ENCODE measurements around the gene SPRN. TPM values are rescaled to one million over a fixed set of nuclear protein-coding genes. Genes with fewer than 3 reads are reported as not detected.

SPRN gene
- total RNA-seq, 2 experiments from 2014 or later = not detected

DNA sequence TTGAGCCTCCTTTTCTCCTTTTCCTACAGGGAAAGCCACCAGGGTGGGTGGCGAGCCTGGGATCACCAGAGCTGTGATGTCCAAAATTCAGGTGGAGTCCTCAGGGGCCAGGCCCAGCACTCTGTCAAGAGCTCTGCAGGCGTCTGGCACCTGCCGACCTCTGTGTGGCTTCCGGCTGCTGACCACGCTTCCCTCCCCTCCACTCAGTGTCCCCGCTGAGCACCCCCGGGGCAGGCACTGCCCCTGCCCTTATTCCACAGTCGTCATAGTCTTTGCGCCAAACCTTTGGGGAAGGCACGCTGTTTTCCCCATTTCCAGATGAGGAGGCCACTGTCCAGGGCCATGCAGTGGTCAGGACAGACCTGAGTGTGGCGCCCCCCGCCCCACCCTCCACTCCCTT, 22.9 kb downstream of the SPRN start:
- Mint-ChIP-seq H3K27me3 (no peaks in the 10 kb centered on the region), H3K9me3 (ENCODE audit: low read depth) (no peaks in the 10 kb centered on the region)
- CTCF ChIA-PET = interaction anchor here (0.8 to 2.2 kb wide), 3 partner anchors 9 to 72 kb away, joined by 3 to 12 read pairs (median 4); no protein-coding TSS in a partner anchor

DNA sequence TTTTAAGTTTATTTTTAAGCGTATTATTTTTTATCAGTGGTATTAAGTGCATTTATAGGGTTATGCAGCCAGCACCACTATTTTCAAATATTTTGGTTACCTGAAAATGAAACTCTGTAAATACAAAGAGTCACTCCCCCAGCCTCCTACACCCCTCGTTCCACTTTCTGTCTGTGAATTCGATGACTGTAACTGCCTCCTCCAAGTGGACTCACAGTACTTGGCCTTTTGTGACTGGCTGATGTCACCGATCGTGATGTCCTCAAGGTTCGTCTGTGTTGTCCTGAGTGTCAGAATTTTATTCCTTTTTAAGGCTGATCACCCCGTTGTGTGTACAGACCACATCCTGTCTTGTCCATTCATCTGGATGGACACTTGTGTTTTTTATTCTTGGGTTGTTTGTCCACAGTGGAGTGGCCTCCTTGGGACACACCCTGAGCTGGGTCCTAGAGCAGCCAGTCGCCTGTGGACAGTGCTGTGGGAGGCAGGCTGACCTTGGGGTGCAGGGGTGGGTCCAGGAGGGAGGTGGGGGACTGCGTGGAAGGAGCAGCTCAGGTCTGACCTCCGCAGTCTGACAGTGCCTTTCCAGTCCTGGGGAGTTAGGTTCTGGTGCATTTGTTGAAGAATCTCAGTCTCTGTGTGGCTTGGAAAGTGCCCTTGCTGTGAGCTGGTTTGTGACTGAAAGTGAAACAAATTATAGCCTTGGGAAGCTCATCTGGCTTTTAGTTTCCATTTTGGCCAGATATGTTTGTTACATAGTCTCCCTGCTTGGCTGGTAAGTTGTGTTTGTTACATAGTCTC, 23.6 kb downstream of the SPRN start:
- ATAC-seq (peak; percentile 89), DNase-seq (no peak)
- Mint-ChIP-seq H3K36me3 (peaks cover 59% of the 10 kb centered on the region), H3K27me3 (no peaks in the 10 kb centered on the region), H3K27ac (peak overlapping the region; percentile 86), H3K9me3 (ENCODE audit: low read depth) (no peaks in the 10 kb centered on the region), H3K4me1 (peaks cover 45% of the 10 kb centered on the region), H3K4me3 (peak overlapping the region; percentile 52)
- CTCF ChIA-PET = interaction anchor here (0.6 to 2.2 kb wide), 4 partner anchors 10 to 123 kb away, joined by 3 to 12 read pairs (median 4); no protein-coding TSS in a partner anchor

More for the DNA sequence above, 22.9 kb downstream of the SPRN start:
- ATAC-seq (no peak), DNase-seq (no peak)
- Mint-ChIP-seq H3K36me3 (peaks cover 64% of the 10 kb centered on the region), H3K4me3 (peak overlapping the region; percentile 52), H3K27ac (peak overlapping the region; percentile 86), H3K4me1 (peaks cover 46% of the 10 kb centered on the region)

DNA sequence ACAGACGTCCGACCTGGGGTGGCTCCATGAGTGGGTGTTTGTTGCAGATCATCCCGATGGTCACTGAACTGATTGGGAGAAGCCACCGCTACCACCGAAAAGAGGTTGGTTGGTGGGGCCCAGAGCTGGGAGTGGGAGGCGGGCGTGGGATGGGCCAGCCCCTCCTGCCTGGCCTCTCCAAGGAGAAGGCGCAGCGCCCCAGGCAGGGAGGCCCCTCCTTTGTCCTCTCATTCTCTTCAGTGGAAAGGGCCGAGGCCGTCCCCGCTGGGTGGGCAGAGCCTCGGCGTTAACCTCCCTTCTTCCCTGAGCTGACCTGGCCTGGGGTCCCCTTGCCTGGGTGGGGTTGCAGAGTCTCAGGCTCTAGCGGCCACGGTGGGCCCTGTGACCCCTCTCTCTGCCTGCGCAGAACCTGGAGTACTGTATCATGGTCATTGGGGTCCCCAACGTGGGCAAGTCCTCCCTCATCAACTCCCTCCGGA, 25.3 kb downstream of the SPRN start:
- CTCF ChIA-PET = interaction anchor here (0.6 to 0.8 kb wide), 2 partner anchors 17 to 70 kb away, joined by 3 read pairs; no protein-coding TSS in a partner anchor
- ATAC-seq = no peak
- Mint-ChIP-seq H3K4me3 (no peak overlapping the region), H3K36me3 (peaks cover 49% of the 10 kb centered on the region), H3K27me3 (no peaks in the 10 kb centered on the region), H3K4me1 (peaks cover 49% of the 10 kb centered on the region), H3K27ac (no peak overlapping the region), H3K9me3 (ENCODE audit: low read depth) (no peaks in the 10 kb centered on the region)
- no peak for DNase-seq

DNA sequence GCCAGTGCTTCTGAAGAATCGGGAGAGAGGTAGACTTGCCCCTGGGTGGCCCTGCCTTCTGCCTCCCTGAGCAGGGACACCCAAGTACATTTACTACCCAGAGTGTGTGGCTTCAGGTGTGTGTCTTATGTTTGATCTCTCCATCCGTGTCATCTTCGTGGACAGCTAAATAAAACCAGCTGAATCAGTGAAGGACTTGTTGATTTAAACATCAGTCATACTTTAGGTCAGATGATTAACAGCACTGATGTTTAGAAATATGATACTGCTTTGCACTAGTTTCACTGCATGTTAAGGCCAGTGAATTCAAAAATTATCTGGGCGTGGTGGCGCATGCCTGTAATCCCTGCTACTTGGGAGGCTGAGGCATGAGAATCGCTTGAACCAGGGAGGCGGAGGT, 26.5 kb downstream of the SPRN start:
- peaks cover 49% of the 10 kb centered on the region for H3K4me1 Mint-ChIP-seq
- no peaks in the 10 kb centered on the region for H3K27me3 Mint-ChIP-seq
- H3K27ac Mint-ChIP-seq = no peak overlapping the region
- CTCF ChIA-PET = no interaction called here
- ATAC-seq (no peak), DNase-seq (no peak)
- peaks cover 42% of the 10 kb centered on the region for H3K36me3 Mint-ChIP-seq
- no peak overlapping the region for H3K4me3 Mint-ChIP-seq
- H3K9me3 Mint-ChIP-seq (ENCODE audit: low read depth) = no peaks in the 10 kb centered on the region

DNA sequence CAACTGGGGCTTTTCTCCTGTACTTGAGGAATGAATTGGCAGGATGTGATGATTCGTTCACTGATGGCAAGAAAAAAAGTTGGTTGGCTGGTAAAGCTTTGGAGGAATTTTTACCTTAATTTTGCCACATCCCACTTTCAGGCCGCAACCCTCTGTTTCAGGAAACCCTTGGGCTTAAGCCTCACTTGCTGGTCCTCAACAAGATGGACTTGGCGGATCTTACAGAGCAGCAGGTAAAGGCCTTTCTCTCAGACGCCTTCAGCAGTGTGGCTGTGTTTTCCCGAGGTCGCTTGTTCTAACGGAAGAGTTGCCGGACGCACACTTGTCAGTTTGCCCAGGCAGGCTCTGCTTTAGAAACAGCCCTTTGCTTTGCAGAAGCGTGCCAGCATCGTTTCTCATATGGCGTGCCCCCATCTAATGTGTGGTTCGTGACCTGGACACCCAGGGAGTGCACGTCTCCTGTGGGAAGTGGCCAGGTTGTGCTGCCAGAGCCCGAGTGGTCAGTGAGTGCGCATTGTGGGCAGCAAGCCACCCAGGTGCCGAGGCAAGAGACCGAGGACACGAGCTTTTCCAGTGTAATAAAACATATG, 28.3 kb downstream of the SPRN start:
- CTCF ChIA-PET = no interaction called here
- H3K36me3 Mint-ChIP-seq = peaks cover 33% of the 10 kb centered on the region
- H3K9me3 Mint-ChIP-seq (ENCODE audit: low read depth) = no peaks in the 10 kb centered on the region
- H3K4me1 Mint-ChIP-seq = peaks cover 53% of the 10 kb centered on the region
- H3K4me3 Mint-ChIP-seq = peak overlapping the region; percentile 86
- H3K27me3 Mint-ChIP-seq = no peaks in the 10 kb centered on the region
- no peak overlapping the region for H3K27ac Mint-ChIP-seq
- ATAC-seq (no peak), DNase-seq (no peak)

DNA sequence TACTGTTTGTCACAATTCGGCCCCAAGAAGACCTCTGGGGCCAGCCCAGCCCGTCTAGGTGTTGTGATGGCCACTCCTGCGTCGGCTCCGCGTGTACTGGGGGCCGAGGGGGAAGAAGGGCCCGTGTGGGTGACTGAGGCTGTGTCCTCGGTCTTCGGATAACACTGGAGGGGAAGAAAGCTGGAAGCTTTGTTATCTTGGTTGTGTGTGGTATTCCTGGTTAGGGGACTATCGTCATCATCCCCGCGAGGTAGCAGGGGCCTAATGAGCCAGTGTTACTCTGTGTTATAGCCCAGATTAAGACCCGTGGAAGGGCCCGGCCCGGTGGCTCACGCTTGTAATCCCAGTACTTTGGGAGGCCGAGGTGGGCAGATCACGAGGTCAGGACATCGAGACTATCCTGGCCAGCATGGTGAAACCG, 29.6 kb downstream of the SPRN start:
- CTCF ChIA-PET = no interaction called here
- Mint-ChIP-seq H3K27me3 (no peaks in the 10 kb centered on the region), H3K9me3 (ENCODE audit: low read depth) (no peaks in the 10 kb centered on the region), H3K4me3 (peak overlapping the region; percentile 86), H3K4me1 (peaks cover 55% of the 10 kb centered on the region), H3K36me3 (peaks cover 28% of the 10 kb centered on the region), H3K27ac (peak overlapping the region; percentile 89)
- no peak for DNase-seq
- ATAC-seq = no peak

DNA sequence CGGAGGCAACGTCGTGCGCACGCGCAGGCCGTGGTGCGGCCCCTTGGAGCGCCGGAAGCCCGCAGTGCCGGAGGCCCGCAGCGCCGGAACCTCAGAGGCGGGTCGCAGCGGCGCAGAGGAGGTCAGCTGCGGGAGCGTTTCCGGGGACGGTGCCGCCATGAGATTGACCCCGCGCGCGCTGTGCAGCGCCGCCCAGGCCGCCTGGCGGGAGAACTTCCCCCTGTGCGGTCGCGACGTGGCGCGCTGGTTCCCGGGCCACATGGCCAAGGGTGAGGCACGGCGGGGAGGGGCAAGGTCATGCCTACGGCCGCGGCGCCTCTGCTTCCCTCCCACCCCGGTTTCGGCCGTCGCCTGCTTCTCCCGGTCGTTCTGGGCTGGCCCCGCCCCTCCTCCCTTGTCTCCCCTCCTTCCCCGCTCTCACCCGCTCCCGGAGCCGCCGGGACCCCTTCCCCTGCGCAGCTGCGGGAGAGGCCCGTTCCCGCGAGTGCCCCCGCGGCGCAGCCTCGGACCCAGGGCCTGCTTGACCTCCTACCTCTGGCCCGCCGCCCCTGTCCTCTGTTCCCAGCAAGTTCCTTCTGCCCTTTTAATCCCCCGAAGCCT, 30.3 kb downstream of the SPRN start, which contains the start of gene MTG1:
TSS of gene MTG1 (plus strand) at position 94 of the 600 bp plus-strand sequence. CDS start at position 158, 64 bp downstream.
- H3K4me3 Mint-ChIP-seq = peak within 1 kb of the TSS; percentile 86
- peak within 1 kb of the TSS; percentile 89 for H3K27ac Mint-ChIP-seq
- DNase-seq (peak; percentile 95), ATAC-seq (peak; percentile 81)
- H3K9me3 Mint-ChIP-seq (ENCODE audit: low read depth) = no peaks in the 10 kb centered on the region
- CTCF ChIA-PET = no interaction called here
- H3K36me3 Mint-ChIP-seq = peaks cover 23% of the 10 kb centered on the region
- H3K4me1 Mint-ChIP-seq = peaks cover 53% of the 10 kb centered on the region
- no peaks in the 10 kb centered on the region for H3K27me3 Mint-ChIP-seq

DNA sequence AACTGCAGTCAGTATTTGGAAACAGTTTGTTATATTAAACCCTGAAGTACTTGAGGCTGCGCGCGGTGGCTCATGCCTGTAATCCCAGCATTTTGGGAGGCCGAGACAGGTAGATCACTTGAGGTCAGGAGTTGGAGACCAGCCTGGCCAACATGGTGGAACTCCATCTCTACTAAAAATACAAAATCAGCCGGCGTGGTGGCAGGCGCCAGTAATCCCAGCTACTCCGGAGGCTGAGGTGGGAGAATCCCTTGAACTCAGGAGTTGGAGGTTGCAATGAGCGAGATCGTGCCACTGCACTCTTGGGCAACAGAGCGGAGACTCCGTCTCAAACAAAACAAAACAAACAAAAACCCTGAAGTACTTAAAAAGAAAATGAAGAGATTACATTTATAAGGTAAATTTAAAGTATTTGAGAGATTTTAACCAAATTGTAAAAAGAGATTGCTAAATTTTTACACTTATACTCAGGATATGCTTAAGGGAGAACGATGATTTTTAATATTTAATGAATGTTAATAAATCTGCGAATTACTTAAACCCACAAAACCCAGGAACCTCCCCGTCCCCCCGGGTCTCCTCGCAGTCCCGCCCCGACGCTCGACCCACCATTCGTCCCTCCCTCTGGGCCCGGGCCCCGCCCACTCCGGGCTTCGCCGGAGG, 30.9 kb downstream of the SPRN start:
- H3K27me3 Mint-ChIP-seq = no peaks in the 10 kb centered on the region
- peak overlapping the region; percentile 81 for H3K27ac Mint-ChIP-seq
- CTCF ChIA-PET = no interaction called here
- H3K4me3 Mint-ChIP-seq = peak overlapping the region; percentile 86
- no peaks in the 10 kb centered on the region for H3K9me3 Mint-ChIP-seq (ENCODE audit: low read depth)
- DNase-seq = no peak
- peaks cover 59% of the 10 kb centered on the region for H3K4me1 Mint-ChIP-seq
- ATAC-seq = no peak
- peaks cover 18% of the 10 kb centered on the region for H3K36me3 Mint-ChIP-seq

DNA sequence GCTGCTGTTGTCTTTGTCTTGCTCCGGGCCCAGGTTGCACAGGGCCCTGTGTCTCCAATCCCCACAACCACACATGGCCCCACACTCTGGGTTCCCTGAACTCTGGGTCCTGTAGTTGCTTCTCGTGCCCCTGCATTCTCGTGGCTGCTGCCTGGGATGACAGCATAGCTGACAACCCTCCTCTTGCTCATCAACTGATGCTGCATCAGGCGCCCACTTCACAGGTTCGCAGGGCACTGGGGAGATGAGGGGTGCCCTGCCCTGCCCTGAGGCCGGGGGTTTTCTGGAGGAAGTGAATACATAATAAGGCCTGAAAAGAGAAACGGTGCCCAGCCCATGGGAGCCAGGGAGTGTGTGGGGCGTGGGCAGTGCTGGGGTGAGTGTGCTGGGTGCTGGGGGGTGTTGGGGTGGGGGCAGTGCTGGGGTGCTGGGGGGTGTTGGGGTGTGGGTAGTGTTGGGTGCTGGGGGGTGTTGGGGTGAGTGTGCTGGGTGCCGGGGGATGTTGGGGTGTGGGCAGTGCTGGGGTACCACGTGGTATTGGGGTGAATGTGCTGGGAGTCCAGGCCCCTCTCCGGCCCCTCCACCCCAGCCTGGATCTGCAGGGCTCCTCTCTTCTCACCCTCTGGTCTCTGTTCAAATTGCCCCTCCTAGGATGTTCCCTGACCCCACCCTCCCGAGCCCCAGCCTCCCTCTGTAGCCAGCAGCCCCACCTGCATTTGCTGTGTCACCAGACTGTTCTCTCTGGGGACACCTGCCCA, 32.5 kb downstream of the SPRN start:
- DNase-seq (no peak), ATAC-seq (no peak)
- peaks cover 59% of the 10 kb centered on the region for H3K4me1 Mint-ChIP-seq
- peaks cover 8% of the 10 kb centered on the region for H3K36me3 Mint-ChIP-seq
- H3K4me3 Mint-ChIP-seq = no peak overlapping the region
- CTCF ChIA-PET = interaction anchor here (1.6 to 6.0 kb wide), 2 partner anchors 62 to 84 kb away, joined by 4 to 30 read pairs; no protein-coding TSS in a partner anchor
- H3K27ac Mint-ChIP-seq = peak overlapping the region; percentile 93
- no peaks in the 10 kb centered on the region for H3K27me3 Mint-ChIP-seq
- H3K9me3 Mint-ChIP-seq (ENCODE audit: low read depth) = no peaks in the 10 kb centered on the region

DNA sequence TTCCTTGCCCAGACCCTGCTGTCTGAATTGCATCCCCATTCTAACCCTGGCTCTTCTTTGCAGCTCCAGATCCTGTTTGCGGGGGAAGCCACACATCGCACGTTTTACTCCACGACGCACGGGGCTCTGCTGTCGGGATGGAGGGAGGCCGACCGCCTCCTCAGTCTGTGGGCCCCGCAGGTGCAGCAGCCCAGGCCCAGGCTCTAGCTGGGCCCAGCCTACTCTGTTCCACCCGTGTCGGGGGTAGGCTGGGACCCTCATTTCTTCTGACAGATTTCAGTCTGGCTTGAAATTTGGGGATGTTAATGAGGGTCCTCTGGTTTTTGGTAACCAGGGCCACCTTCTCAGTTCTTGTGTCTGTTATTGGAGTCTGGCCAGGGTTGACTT, 33.2 kb downstream of the SPRN start:
- Mint-ChIP-seq H3K27ac (peak overlapping the region; percentile 93), H3K27me3 (no peaks in the 10 kb centered on the region), H3K4me3 (peak overlapping the region; percentile 14), H3K36me3 (peaks cover 4% of the 10 kb centered on the region), H3K9me3 (ENCODE audit: low read depth) (no peaks in the 10 kb centered on the region), H3K4me1 (peaks cover 57% of the 10 kb centered on the region)
- CTCF ChIA-PET = interaction anchor here (0.8 to 6.0 kb wide), 3 partner anchors 35 to 83 kb away, joined by 3 to 30 read pairs (median 4); no protein-coding TSS in a partner anchor
- ATAC-seq (no peak), DNase-seq (no peak)

DNA sequence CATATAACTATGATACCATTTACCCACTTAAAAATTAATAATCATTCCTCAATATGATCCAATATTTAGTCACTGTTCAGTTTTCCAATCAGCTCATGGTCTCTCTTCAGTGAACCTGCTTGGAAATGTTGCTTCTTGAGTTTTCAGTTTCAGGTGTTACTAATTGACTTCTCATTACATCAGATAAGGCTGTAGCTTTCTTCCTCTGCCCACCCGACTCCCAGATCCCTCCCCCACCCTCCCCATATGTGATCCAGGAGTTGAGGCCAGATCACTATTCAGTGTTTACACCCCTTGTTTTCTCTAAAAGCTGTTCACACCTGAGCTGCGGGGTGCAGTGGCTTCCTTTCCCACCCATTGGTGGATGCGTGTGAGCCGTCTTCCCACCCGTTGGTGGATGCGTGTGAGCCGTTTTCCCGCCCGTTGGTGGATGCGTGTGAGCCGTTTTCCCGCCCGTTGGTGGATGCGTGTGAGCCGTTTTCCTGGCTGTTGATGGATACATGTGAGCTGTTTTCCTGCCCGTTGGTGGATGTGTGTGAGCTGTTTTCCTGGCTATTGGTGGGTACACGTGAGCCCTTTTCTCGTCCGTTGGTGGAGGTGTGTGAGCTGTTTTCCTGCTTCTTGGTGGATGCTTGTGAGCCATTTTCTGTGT, 33.7 kb downstream of the SPRN start:
- no peak for ATAC-seq
- H3K27me3 Mint-ChIP-seq = no peaks in the 10 kb centered on the region
- no peaks in the 10 kb centered on the region for H3K9me3 Mint-ChIP-seq (ENCODE audit: low read depth)
- peaks cover 55% of the 10 kb centered on the region for H3K4me1 Mint-ChIP-seq
- H3K36me3 Mint-ChIP-seq = peaks cover 5% of the 10 kb centered on the region
- no peak for DNase-seq
- H3K4me3 Mint-ChIP-seq = peak overlapping the region; percentile 71
- CTCF ChIA-PET = interaction anchor here (0.8 to 6.0 kb wide), 8 partner anchors 10 to 83 kb away, joined by 3 to 30 read pairs (median 4); no protein-coding TSS in a partner anchor
- H3K27ac Mint-ChIP-seq = peak overlapping the region; percentile 93

All from activated CD8-positive, alpha-beta memory T cell treated with anti-CD3 and anti-CD28 coated beads, Interleukin-2, amount 10 ng/mL, durations not matched to agents 7 days and 5 days (primary cell).